NCI-H2029 (cell line): ENCODE measurements around the gene DDIAS.
"Not testable (repeated sequence)": the region's sequence is repeated elsewhere in the genome, so short reads cannot be mapped to it uniquely, and the experiment has no call there.

ENCODE experiments used
- DNase-seq: peaks from one replicate; lab custom pipeline; 2025; lab: John Stamatoyannopoulos, UW

Gene DDIAS

GRCh38 chr11:82927264-82927880 is 25.8 kb downstream of the DDIAS start:
- DNase-seq = peak; percentile 10

GRCh38 chr11:82929121-82929520 is 27.6 kb downstream of the DDIAS start:
- no peak for DNase-seq

GRCh38 chr11:82930229-82930628 is 28.7 kb downstream of the DDIAS start:
- no peak for DNase-seq

GRCh38 chr11:82930734-82931133 is 29.2 kb downstream of the DDIAS start:
- no peak for DNase-seq

GRCh38 chr11:82932564-82932963 is 31.0 kb downstream of the DDIAS start:
- no peak for DNase-seq

- DNase-seq = no peak
These were observed 34.7 kb downstream of the DDIAS start for GRCh38 chr11:82936261-82936660.

- no peak for DNase-seq
These were observed 36.0 kb downstream of the DDIAS start for GRCh38 chr11:82937554-82937953.

- DNase-seq = no peak
These were observed 37.9 kb downstream of the DDIAS start for GRCh38 chr11:82939456-82939855.

GRCh38 chr11:82942376-82942775 is 40.8 kb downstream of the DDIAS start:
- no peak for DNase-seq

GRCh38 chr11:82943430-82943829 is 41.9 kb downstream of the DDIAS start:
- DNase-seq = not testable (repeated sequence)

- no peak for DNase-seq
These were observed 42.7 kb downstream of the DDIAS start for GRCh38 chr11:82944198-82944597.

- not testable (repeated sequence) for DNase-seq
These were observed 43.5 kb downstream of the DDIAS start for GRCh38 chr11:82945041-82945440.

- DNase-seq = no peak
These were observed 44.1 kb downstream of the DDIAS start for GRCh38 chr11:82945682-82946081.

GRCh38 chr11:82949352-82949751 is 47.8 kb downstream of the DDIAS start:
- no peak for DNase-seq

- DNase-seq = not testable (repeated sequence)
These were observed 49.0 kb downstream of the DDIAS start for GRCh38 chr11:82950502-82950901.

GRCh38 chr11:82955736-82956453 is 54.4 kb downstream of the DDIAS start:
- peak; percentile 56 for DNase-seq

GRCh38 chr11:82959987-82960778 is 58.6 kb downstream of the DDIAS start:
- DNase-seq = no peak

- no peak for DNase-seq
These were observed 59.2 kb downstream of the DDIAS start for GRCh38 chr11:82960779-82961143.

GRCh38 chr11:82962021-82962420 is 60.5 kb downstream of the DDIAS start:
- DNase-seq = not testable (repeated sequence)

- DNase-seq = no peak
These were observed 65.8 kb downstream of the DDIAS start for GRCh38 chr11:82967381-82967780.

GRCh38 chr11:82969811-82970210 is 68.3 kb downstream of the DDIAS start:
- no peak for DNase-seq

GRCh38 chr11:82970507-82971083 is 69.1 kb downstream of the DDIAS start:
- DNase-seq = not testable (repeated sequence)

- not testable (repeated sequence) for DNase-seq
These were observed 70.0 kb downstream of the DDIAS start for GRCh38 chr11:82971519-82971946.
